H1 (cell line): Measurements from ENCODE around the gene YOD1. TPM values are rescaled to one million over a fixed set of nuclear protein-coding genes. Genes with fewer than 3 reads are reported as not detected.

Experiments used
- CTCF ChIA-PET: fragments of 300-600 bp; sonication (Branson Sonifier 250); formaldehyde crosslinking; loops from one replicate; lab custom pipeline; 2021; ENCODE audit not compliant: partially characterized antibody; lab: Charles Lee
- POLR2A ChIA-PET: fragments of 300-600 bp; sonication (Branson Sonifier 250); formaldehyde crosslinking; loops from one replicate; lab custom pipeline; 2021; ENCODE audit warnings: inconsistent platforms; ENCODE audit not compliant: partially characterized antibody; lab: Charles Lee
- DNase-seq, 2 experiments: peaks; one replicate each; pipeline versions ENCODE4 v3.0.0 to v3.0.0-alpha.2; 2010 to 2022; ENCODE audit warnings: low spot score in 2 of 2, low read depth in 1 of 2, mixed read lengths in 1 of 2
- FAIRE-seq: peaks from 2 replicates; lab custom pipeline; 2011; peaks lifted over from hg19 to GRCh38; lab: Jason Lieb, UNC
- H2AFZ ChIP-seq: 2 replicates; pipeline ENCODE4 v1.8.1; 2012; ENCODE audit warnings: low read length, inconsistent platforms
- H2AK5ac ChIP-seq: 2 replicates; pipeline ENCODE4 v1.6.1; 2013; ENCODE audit warnings: low read depth, low read length
- H2BK120ac ChIP-seq: replicated peaks from 2 replicates; pipeline ENCODE3; 2013; ENCODE audit warnings: low read depth, low read length, inconsistent platforms
- H2BK12ac ChIP-seq: 2 replicates; pipeline ENCODE4 v1.6.1; 2013; ENCODE audit warnings: low read depth, low read length
- H2BK15ac ChIP-seq: 2 replicates; pipeline ENCODE4 v1.6.1; 2013; ENCODE audit warnings: low read length
- H2BK20ac ChIP-seq: 2 replicates; pipeline ENCODE4 v1.6.1; 2013; ENCODE audit warnings: low read length
- H2BK5ac ChIP-seq: 2 replicates; pipeline ENCODE4 v1.6.1; 2013; ENCODE audit warnings: low read depth, low read length
- H3K14ac ChIP-seq: 2 replicates; pipeline ENCODE4 v1.6.1; 2013; ENCODE audit warnings: inconsistent platforms; ENCODE audit not compliant: insufficient read length
- H3K18ac ChIP-seq: 2 replicates; pipeline ENCODE4 v1.6.1; 2013; ENCODE audit warnings: low read length; ENCODE audit errors: extremely low read depth
- H3K23ac ChIP-seq: 2 replicates; pipeline ENCODE4 v1.6.1; 2013; ENCODE audit warnings: inconsistent platforms; ENCODE audit not compliant: insufficient read length
- H3K23me2 ChIP-seq: 2 replicates; pipeline ENCODE4 v1.6.1; 2013; ENCODE audit warnings: low read depth, low read length
- H3K27ac ChIP-seq: 2 replicates; pipeline ENCODE4 v1.6.1; 2011; ENCODE audit warnings: low read depth, low read length, inconsistent platforms
- H3K27me3 ChIP-seq, 4 experiments: replicated peaks in 1 of 4; 1 replicate in 1 of 4; 2 replicates in 3 of 4; pipeline versions ENCODE4 v1.6.1 to v1.8.1; 2011 to 2013; ENCODE audit warnings: low read length in 3 of 4, mild to moderate bottlenecking in 3 of 4, inconsistent platforms in 2 of 4, mixed read lengths in 2 of 4, moderate library complexity in 1 of 4; ENCODE audit not compliant: control insufficient read depth in 3 of 4, insufficient read depth in 3 of 4; ENCODE audit errors: extremely low read depth in 1 of 4
- H3K36me3 ChIP-seq, 4 experiments: 2 replicates each; pipeline versions ENCODE4 v1.6.1 to v1.8.1; 2011 to 2013; ENCODE audit warnings: mild to moderate bottlenecking in 4 of 4, low read length in 3 of 4, moderate library complexity in 2 of 4, control low read depth in 1 of 4, inconsistent platforms in 1 of 4; ENCODE audit not compliant: insufficient read depth in 4 of 4, control insufficient read depth in 2 of 4
- H3K4ac ChIP-seq: replicated peaks from 2 replicates; pipeline ENCODE3; 2013; ENCODE audit warnings: low read length, low read depth, mixed read lengths, inconsistent platforms; ENCODE audit not compliant: insufficient read length
- H3K4me1 ChIP-seq, 4 experiments: replicated peaks in 1 of 4; 1 replicate in 1 of 4; 2 replicates in 3 of 4; pipeline versions ENCODE4 v1.6.1 to v1.8.1; 2011 to 2013; ENCODE audit warnings: low read length in 3 of 4, inconsistent platforms in 2 of 4, mixed read lengths in 1 of 4; ENCODE audit not compliant: insufficient read depth in 4 of 4, control insufficient read depth in 3 of 4
- H3K4me2 ChIP-seq, 2 experiments: 2 replicates each; pipeline versions ENCODE4 v1.6.1 to v1.8.1; 2011 to 2013; ENCODE audit warnings: low read depth in 2 of 2, low read length in 2 of 2, control low read depth in 1 of 2, inconsistent platforms in 1 of 2, mild to moderate bottlenecking in 1 of 2; ENCODE audit not compliant: insufficient read depth in 1 of 2
- H3K4me3 ChIP-seq, 4 experiments: fragments of 200-600, 300-600 bp in 1 of 4; sonication (generic), shearing (Covaris generic), sonication (Bioruptor Twin) in 1 of 4; 2 replicates each; pipeline versions ENCODE4 v1.5.1 to v1.8.1; 2011 to 2016; ENCODE audit warnings: low read length in 4 of 4, low read depth in 3 of 4, control low read depth in 2 of 4, inconsistent platforms in 2 of 4, mild to moderate bottlenecking in 2 of 4, mixed read lengths in 1 of 4, moderate library complexity in 1 of 4; ENCODE audit not compliant: insufficient read depth in 2 of 4; ENCODE audit errors: extremely low read depth in 1 of 4
- H3K56ac ChIP-seq: replicated peaks from 2 replicates; pipeline ENCODE3; 2013; ENCODE audit warnings: low read depth, mild to moderate bottlenecking, mixed read lengths, low read length, inconsistent platforms; ENCODE audit not compliant: insufficient read length
- H3K79me1 ChIP-seq: 2 replicates; pipeline ENCODE4 v1.6.1; 2013; ENCODE audit warnings: low read depth, low read length, control low read depth
- H3K79me2 ChIP-seq, 2 experiments: 2 replicates each; pipeline versions ENCODE4 v1.6.1 to v1.8.1; 2012 to 2013; ENCODE audit warnings: low read length in 2 of 2, mild to moderate bottlenecking in 2 of 2, inconsistent platforms in 1 of 2; ENCODE audit not compliant: insufficient read depth in 2 of 2, control insufficient read depth in 1 of 2
- H3K9ac ChIP-seq, 4 experiments: replicated peaks in 1 of 4; 1 replicate in 1 of 4; 2 replicates in 3 of 4; pipeline versions ENCODE4 v1.6.1 to v1.8.1; 2011 to 2013; ENCODE audit warnings: low read depth in 3 of 4, low read length in 3 of 4, control low read depth in 2 of 4, mild to moderate bottlenecking in 2 of 4, moderate library complexity in 2 of 4, inconsistent platforms in 1 of 4; ENCODE audit errors: extremely low read depth in 1 of 4
- H3K9me3 ChIP-seq, 2 experiments: 2 replicates each; pipeline versions ENCODE4 v1.6.1 to v1.8.1; 2012 to 2013; ENCODE audit warnings: mild to moderate bottlenecking in 2 of 2, moderate library complexity in 2 of 2, control low read depth in 1 of 2, inconsistent platforms in 1 of 2, low read depth in 1 of 2, low read length in 1 of 2, mixed read lengths in 1 of 2; ENCODE audit not compliant: insufficient read depth in 2 of 2
- H4K20me1 ChIP-seq, 2 experiments: replicated peaks in 1 of 2; 2 replicates each; pipeline versions ENCODE3 to v1.8.1; 2011 to 2013; ENCODE audit warnings: inconsistent platforms in 2 of 2, low read length in 2 of 2, mild to moderate bottlenecking in 1 of 2; ENCODE audit not compliant: insufficient read depth in 2 of 2, control insufficient read depth in 1 of 2
- H4K5ac ChIP-seq: 2 replicates; pipeline ENCODE4 v1.6.1; 2013; ENCODE audit warnings: low read length, low read depth, mixed read lengths, inconsistent platforms; ENCODE audit not compliant: insufficient read length
- H4K8ac ChIP-seq: 2 replicates; pipeline ENCODE4 v1.8.0; 2013; ENCODE audit warnings: mild to moderate bottlenecking, moderate library complexity, low read length, inconsistent platforms; ENCODE audit not compliant: insufficient read depth; ENCODE audit errors: extremely low read depth
- H4K91ac ChIP-seq: replicated peaks from 2 replicates; pipeline ENCODE3; 2013; ENCODE audit warnings: low read length, mixed read lengths, inconsistent platforms; ENCODE audit not compliant: insufficient read length
- BACH1 ChIP-seq: IDR thresholded peaks from 2 replicates; pipeline ENCODE4 v1.6.1; 2012; ENCODE audit warnings: low read length, improper control_type of control experiment
- WGBS, 2 experiments: shearing (Covaris generic) in 1 of 2; methylation state at CpG; one replicate each; pipeline versions ENCODE4 v1.1.6 to v1.1.7; 2013 to 2015; ENCODE audit warnings: low lambda C conversion rate in 2 of 2, mixed read lengths in 2 of 2, inconsistent platforms in 1 of 2, low coverage in 1 of 2, missing lambda C conversion rate in 1 of 2; ENCODE audit not compliant: insufficient replicate concordance in 2 of 2, insufficient coverage in 1 of 2, insufficient read length in 1 of 2; ENCODE audit errors: extremely low coverage in 1 of 2, missing lambda C conversion rate in 1 of 2; 5-methylcytosine and 5-hydroxymethylcytosine counted together
- polyA plus RNA-seq, 7 experiments: library from polyadenylated mRNA; depleted of rRNA in 3 of 7; stranded (reverse) in 5 of 7; unstranded in 2 of 7; fragments of >200 nt in 5 of 7; fragments of 200-250 nt in 2 of 7; gene quantifications; 1 replicate in 5 of 7; 2 replicates in 1 of 7; 4 replicates in 1 of 7; pipeline versions ENCODE4 v1.2.1 to v1.2.3, GENCODE V29; 2011 to 2013; ENCODE audit warnings: missing spikeins in 2 of 7, mixed read lengths in 2 of 7
- total RNA-seq: library from RNA; stranded (reverse); fragmentation: NEBNext Ultra II Directional; extraction: Animal tissue kit (Norgen Biotek cat#: 25700); gene quantifications from 2 replicates; pipeline ENCODE4 v1.2.1, GENCODE V29; 2021

YOD1 gene
- total and polyA plus RNA-seq, 2 of the 8 experiments (the other 6 are each of a cell fraction or from before 2014, with no cell fraction given): 1.9 to 11.8 TPM

DNA sequence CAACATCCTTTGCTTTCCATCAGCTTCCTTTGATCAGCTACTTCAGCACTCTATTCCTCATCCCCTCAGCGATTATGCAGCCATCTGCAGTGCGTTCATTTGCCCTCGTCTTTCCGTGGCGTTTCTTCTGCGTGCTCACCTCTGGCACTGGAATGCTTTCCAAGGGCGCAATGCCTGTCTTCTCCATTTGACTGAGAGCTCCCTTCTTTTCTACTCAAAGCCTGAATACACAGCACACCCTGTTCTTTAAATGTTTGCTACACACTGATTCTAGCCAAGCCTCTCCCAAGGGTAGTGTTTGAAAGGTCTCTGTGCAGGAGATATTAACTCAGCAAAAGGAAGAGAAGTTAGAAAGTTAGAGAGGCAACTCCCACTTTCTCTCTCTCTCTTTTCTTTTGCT, 41.1 kb downstream of the YOD1 start:
- Histone ChIP-seq H3K4me3 (no peak overlapping the region), H3K36me3 (no peaks in the 10 kb centered on the region), H3K18ac (no peak overlapping the region), H2BK12ac (no peak overlapping the region), H2BK5ac (no peak overlapping the region), H3K9ac (no peak overlapping the region), H3K14ac (no peak overlapping the region), H4K20me1 (no peaks in the 10 kb centered on the region), H3K23me2 (no peaks in the 10 kb centered on the region), H2BK15ac (no peak overlapping the region), H3K27ac (no peak overlapping the region), H3K56ac (no peak overlapping the region), H3K4me2 (no peak overlapping the region), H2BK20ac (no peak overlapping the region), H2AK5ac (no peak overlapping the region), H3K4me1 (no peaks in the 10 kb centered on the region), H3K27me3 (no peaks in the 10 kb centered on the region), H4K91ac (no peak overlapping the region), H4K5ac (no peak overlapping the region), H3K79me1 (no peaks in the 10 kb centered on the region), H4K8ac (no peak overlapping the region), H2BK120ac (no peak overlapping the region), H2AFZ (no peak overlapping the region), H3K9me3 (no peaks in the 10 kb centered on the region), H3K79me2 (no peaks in the 10 kb centered on the region), H3K4ac (no peak overlapping the region), H3K23ac (no peak overlapping the region)
- ChIA-PET CTCF (interaction anchor here (1.5 to 9.9 kb wide), 2 partner anchors 13 to 26 kb away, joined by 5 to 122 read pairs; no protein-coding TSS in a partner anchor), POLR2A (interaction anchor here (1.5 kb wide), 1 partner anchor 68 kb away, joined by 3 read pairs; no protein-coding TSS in a partner anchor)
- 89% methylated on average over 7 of the region's 7 CpGs; no CpG with 5 or more reads in 1 of the 2 experiments for WGBS, 2 experiments
- FAIRE-seq: no peak
- no peak for DNase-seq
- TF ChIP-seq BACH1: no peak
